DND-41 (cell line): ENCODE measurements around the gene OLA1.
A peak's percentile ranks its signal among the peaks of the same experiment; 100 is the strongest.

ENCODE experiments used
- ATAC-seq: fragments of 200-7000 bp; cut with Tn5 transposase; 3 replicates; pipeline ENCODE4 v1.9.1; 2021; ENCODE audit warnings: low read depth; ENCODE audit not compliant: insufficient read depth
- DNase-seq: peaks from one replicate; pipeline ENCODE4 v3.0.0-alpha.2; 2020
- H2AFZ ChIP-seq: 2 replicates; pipeline ENCODE4 v1.6.0; 2012; ENCODE audit warnings: low read depth, low read length
- H3K27ac ChIP-seq: 2 replicates; pipeline ENCODE4 v1.5.1; 2012; ENCODE audit warnings: low read length, inconsistent platforms
- H3K27me3 ChIP-seq: fragments of 200-600 bp; sonication (generic); 2 replicates; pipeline ENCODE4 v1.6.0; 2012; ENCODE audit warnings: low read length, mild to moderate bottlenecking, inconsistent platforms; ENCODE audit not compliant: insufficient read depth, poor library complexity
- H3K36me3 ChIP-seq: 2 replicates; pipeline ENCODE4 v1.5.1; 2012; ENCODE audit warnings: low read length, inconsistent platforms; ENCODE audit not compliant: insufficient read depth
- H3K4me1 ChIP-seq: 2 replicates; pipeline ENCODE4 v1.5.1; 2012; ENCODE audit warnings: mild to moderate bottlenecking, low read length; ENCODE audit not compliant: insufficient read depth
- H3K4me2 ChIP-seq: 2 replicates; pipeline ENCODE4 v1.6.0; 2012; ENCODE audit warnings: mild to moderate bottlenecking, moderate library complexity, low read length, inconsistent platforms; ENCODE audit not compliant: insufficient read depth
- H3K4me3 ChIP-seq, 2 experiments: fragments of 200-600 bp in 1 of 2; shearing (Covaris generic) in 1 of 2; 2 replicates each; pipeline ENCODE4 v1.5.1; 2012 to 2016; ENCODE audit warnings: inconsistent platforms in 2 of 2, low read length in 2 of 2, mild to moderate bottlenecking in 2 of 2, low read depth in 1 of 2, moderate library complexity in 1 of 2
- H3K79me2 ChIP-seq: 2 replicates; pipeline ENCODE4 v1.6.0; 2012; ENCODE audit warnings: low read length, inconsistent platforms; ENCODE audit not compliant: insufficient read depth
- H3K9ac ChIP-seq: 2 replicates; pipeline ENCODE4 v1.6.0; 2012; ENCODE audit warnings: low read depth, mild to moderate bottlenecking, inconsistent platforms, low read length, moderate library complexity
- H3K9me3 ChIP-seq: 2 replicates; pipeline ENCODE4 v1.5.1; 2012; ENCODE audit warnings: low read length, moderate library complexity, mild to moderate bottlenecking, inconsistent platforms; ENCODE audit not compliant: insufficient read depth, severe bottlenecking
- H4K20me1 ChIP-seq: 2 replicates; pipeline ENCODE4 v1.6.0; 2012; ENCODE audit warnings: low read length; ENCODE audit not compliant: insufficient read depth
- EZH2 ChIP-seq: IDR thresholded peaks from 3 replicates; pipeline ENCODE4 v1.6.1; 2012; ENCODE audit warnings: borderline replicate concordance, low read depth, mild to moderate bottlenecking, moderate library complexity, low read length, inconsistent platforms; ENCODE audit not compliant: severe bottlenecking
- TF ChIP-seq, protein P1 (sequence below): IDR thresholded peaks from 2 replicates; pipeline ENCODE4 v1.5.1; 2012; ENCODE audit warnings: borderline replicate concordance, low read length, moderate library complexity, mild to moderate bottlenecking; ENCODE audit not compliant: poor library complexity, severe bottlenecking; ENCODE audit errors: extremely low read depth

Gene OLA1

DNA sequence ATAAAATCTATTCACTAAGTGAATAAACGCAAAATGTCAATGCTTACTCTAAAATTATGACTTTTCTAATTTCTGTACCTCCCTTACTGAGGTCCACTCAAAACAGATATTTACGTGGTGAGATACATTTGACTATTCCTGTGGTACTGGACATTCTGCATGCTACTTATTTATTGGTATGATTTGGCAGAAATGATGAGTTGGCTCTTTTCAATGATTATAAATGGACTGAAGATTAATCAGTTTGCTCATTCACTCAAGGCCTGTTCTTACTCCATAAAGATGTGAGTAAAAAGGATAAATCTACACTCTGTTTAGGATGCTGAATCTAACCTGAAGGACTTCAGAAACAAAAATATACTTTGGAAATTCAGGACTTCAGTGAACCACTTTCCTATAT lies 98.8 kb downstream of the OLA1 start:
- Histone ChIP-seq H3K9ac (no peak overlapping the region), H3K27ac (no peak overlapping the region), H3K9me3 (no peaks in the 10 kb centered on the region), H3K4me3 (no peak overlapping the region), H3K27me3 (no peaks in the 10 kb centered on the region), H4K20me1 (peaks cover 14% of the 10 kb centered on the region; the same call in 1 of the 2 replicates), H3K4me2 (no peak overlapping the region), H3K36me3 (no peaks in the 10 kb centered on the region; the same call in 1 of the 2 replicates), H2AFZ (no peak overlapping the region), H3K79me2 (peaks cover 58% of the 10 kb centered on the region), H3K4me1 (no peaks in the 10 kb centered on the region)
- DNase-seq = no peak
- TF ChIP-seq EZH2 = no peak
- TF ChIP-seq, protein P1, sequence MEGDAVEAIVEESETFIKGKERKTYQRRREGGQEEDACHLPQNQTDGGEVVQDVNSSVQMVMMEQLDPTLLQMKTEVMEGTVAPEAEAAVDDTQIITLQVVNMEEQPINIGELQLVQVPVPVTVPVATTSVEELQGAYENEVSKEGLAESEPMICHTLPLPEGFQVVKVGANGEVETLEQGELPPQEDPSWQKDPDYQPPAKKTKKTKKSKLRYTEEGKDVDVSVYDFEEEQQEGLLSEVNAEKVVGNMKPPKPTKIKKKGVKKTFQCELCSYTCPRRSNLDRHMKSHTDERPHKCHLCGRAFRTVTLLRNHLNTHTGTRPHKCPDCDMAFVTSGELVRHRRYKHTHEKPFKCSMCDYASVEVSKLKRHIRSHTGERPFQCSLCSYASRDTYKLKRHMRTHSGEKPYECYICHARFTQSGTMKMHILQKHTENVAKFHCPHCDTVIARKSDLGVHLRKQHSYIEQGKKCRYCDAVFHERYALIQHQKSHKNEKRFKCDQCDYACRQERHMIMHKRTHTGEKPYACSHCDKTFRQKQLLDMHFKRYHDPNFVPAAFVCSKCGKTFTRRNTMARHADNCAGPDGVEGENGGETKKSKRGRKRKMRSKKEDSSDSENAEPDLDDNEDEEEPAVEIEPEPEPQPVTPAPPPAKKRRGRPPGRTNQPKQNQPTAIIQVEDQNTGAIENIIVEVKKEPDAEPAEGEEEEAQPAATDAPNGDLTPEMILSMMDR = no peak
- ATAC-seq = no peak

DNA sequence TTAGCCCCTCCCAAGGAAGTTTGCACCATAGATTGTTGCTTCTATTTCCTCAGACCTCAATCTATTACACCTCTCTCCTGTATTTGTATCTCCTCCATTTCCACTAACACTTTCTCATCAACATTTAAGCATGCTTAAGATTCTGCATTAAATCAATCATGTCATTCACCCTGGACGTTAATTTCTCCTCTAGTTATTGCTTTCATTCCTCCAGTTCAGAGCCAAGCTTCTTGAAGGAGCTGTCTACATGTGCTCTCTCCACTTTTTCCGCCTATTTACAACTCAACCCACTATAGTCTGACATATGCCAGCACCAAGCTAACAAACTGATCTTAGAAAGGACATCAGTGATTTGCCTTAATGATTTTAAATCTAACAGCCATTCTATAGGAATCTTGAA lies 99.5 kb downstream of the OLA1 start:
- Histone ChIP-seq H3K79me2 (peaks cover 58% of the 10 kb centered on the region), H3K4me2 (no peak overlapping the region), H3K4me3 (no peak overlapping the region), H3K9ac (no peak overlapping the region), H3K4me1 (no peaks in the 10 kb centered on the region), H3K36me3 (no peaks in the 10 kb centered on the region), H3K27ac (no peak overlapping the region), H3K27me3 (no peaks in the 10 kb centered on the region), H4K20me1 (peaks cover 10% of the 10 kb centered on the region; the same call in 1 of the 2 replicates), H3K9me3 (no peaks in the 10 kb centered on the region), H2AFZ (no peak overlapping the region)
- ATAC-seq = no peak
- no peak for TF ChIP-seq EZH2
- TF ChIP-seq, protein P1 = no peak
- DNase-seq = no peak

DNA sequence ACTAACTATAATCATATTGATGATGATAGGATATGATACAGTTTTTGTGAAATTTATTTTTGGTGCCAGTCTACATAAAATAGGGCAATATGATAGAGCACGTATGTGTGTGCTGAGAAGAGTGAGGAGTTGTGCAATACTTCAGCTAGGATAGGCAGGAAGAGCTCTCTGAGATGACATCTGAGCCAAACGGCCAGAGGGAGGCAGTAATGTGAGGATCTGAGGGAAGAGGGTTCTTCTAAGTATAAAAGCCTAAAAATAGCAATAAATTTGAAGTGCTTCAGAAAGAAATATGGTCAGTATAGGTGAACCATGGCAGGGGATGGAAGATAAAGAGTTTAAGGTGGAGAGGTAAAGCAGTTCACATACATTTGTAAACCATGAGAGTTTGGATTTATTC lies 102.5 kb downstream of the OLA1 start:
- H4K20me1 ChIP-seq = peaks cover 9% of the 10 kb centered on the region; the same call in 1 of the 2 replicates
- no peaks in the 10 kb centered on the region for H3K9me3 ChIP-seq
- no peaks in the 10 kb centered on the region for H3K4me1 ChIP-seq
- H3K36me3 ChIP-seq = peaks cover 5% of the 10 kb centered on the region; the same call in 1 of the 2 replicates
- no peaks in the 10 kb centered on the region for H3K27me3 ChIP-seq
- H3K9ac ChIP-seq = no peak overlapping the region
- peak; percentile 52; the same call in 2 of the 3 replicates for ATAC-seq
- TF ChIP-seq, protein P1 = peak; percentile 42
- TF ChIP-seq EZH2 = no peak
- H3K79me2 ChIP-seq = peaks cover 60% of the 10 kb centered on the region
- no peak overlapping the region for H2AFZ ChIP-seq
- no peak overlapping the region for H3K4me2 ChIP-seq
- H3K4me3 ChIP-seq = no peak overlapping the region
- H3K27ac ChIP-seq = no peak overlapping the region
- DNase-seq = no peak

DNA sequence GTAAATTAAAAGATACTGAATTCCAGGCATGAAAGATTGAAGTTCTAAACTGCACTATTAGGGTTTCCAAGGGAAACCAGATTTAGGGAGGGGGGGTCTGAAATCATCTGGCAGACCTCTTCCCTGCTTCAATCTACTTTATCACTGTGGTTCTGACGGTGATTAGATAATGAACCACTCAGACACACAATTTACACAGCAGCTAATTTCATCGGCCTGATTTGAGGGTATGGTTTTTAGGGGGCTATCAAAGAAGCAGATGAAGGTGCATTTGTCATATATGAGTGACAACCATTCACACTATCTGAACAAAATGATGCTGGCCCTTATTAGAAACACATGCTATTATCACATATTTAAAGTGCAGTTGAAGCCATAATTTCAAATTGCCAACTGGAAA lies 106.0 kb downstream of the OLA1 start:
- DNase-seq = no peak
- ATAC-seq = no peak
- Histone ChIP-seq H3K79me2 (peaks cover 32% of the 10 kb centered on the region), H3K27ac (no peak overlapping the region), H3K36me3 (peaks cover 33% of the 10 kb centered on the region), H3K4me3 (no peak overlapping the region), H3K4me2 (no peak overlapping the region), H3K4me1 (no peaks in the 10 kb centered on the region), H2AFZ (no peak overlapping the region), H3K27me3 (no peaks in the 10 kb centered on the region), H3K9me3 (no peaks in the 10 kb centered on the region), H3K9ac (no peak overlapping the region), H4K20me1 (peaks cover 5% of the 10 kb centered on the region; the same call in 1 of the 2 replicates)
- TF ChIP-seq, protein P1 = no peak
- no peak for TF ChIP-seq EZH2
